Kidney glomerular epithelial cell (primary cell): ENCODE results near the gene DTL.

Source experiments
- DNase-seq: peaks from one replicate; lab custom pipeline; 2025; lab: John Stamatoyannopoulos, UW

DTL gene

DNA sequence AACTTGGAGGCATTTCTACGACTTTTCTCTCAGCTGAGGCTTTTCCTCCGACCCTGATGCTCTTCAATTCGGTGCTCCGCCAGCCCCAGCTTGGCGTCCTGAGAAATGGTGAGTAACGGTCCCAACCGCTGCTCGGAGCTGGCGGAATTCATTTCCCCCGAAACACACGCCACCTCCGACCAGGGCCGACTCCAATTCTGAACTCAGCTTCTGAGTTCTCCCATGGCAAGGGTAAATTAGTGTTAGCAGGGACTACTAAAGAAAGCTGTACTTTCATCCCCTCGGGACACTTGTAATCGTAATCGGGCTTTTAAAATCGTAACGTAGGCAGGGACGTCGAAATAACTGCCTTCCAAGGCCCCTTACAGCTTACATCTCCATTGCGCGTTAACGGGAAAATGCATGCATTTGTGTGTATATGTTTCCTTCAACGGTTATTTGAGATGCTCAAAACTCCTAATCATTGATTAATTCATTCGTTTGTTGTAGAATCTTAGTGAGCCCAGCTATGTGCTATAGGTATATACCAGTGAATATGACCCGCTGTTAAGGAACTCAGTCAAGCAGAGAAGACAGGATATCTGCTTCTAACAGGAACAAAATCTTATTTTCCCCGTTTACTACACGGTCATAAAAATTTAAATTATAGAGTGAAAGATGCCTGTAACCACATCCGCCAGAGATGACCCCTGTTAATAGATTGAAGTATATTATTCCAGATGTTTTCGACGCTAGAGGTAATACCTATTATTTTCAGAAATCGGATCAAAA lies 472 bp downstream of the DTL start:
- DNase-seq, result no peak

DNA sequence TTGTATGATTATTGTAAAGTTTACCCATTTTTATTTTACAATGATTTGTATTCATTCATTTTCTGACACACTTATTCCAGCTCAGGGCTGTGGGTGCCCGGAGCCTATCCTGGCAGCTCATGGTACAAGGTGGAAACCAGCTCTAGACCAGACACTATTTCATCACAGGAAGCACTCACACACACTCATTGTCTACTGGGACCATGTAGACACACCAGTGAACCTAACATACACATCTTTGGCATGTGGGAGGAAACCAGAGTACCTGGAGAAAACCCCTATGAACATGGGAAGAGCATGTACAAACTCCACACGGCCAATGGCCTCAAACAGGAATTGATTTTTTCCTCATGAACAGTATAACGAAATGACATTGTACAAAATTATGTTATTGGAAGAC lies 2.4 kb downstream of the DTL start:
- DNase-seq, result no peak

DNA sequence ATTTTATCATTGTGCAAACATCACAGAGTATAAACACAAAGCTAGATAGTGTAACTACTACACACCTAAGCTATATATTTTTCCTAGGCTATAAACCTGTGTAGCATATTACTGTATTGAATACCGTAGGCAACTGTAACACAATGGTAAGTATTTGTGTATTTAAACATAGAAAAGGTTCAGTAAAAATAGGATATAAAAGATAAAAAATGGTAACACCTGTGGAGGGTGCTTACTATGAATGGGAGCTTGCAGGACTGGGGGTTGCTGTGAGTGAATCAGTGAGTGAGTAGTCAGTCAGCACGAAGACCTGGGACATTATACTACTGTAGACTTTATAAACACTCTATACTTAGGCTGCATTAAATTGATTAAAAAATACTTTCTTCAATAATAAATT lies 4.1 kb downstream of the DTL start:
- DNase-seq, result no peak

DNA sequence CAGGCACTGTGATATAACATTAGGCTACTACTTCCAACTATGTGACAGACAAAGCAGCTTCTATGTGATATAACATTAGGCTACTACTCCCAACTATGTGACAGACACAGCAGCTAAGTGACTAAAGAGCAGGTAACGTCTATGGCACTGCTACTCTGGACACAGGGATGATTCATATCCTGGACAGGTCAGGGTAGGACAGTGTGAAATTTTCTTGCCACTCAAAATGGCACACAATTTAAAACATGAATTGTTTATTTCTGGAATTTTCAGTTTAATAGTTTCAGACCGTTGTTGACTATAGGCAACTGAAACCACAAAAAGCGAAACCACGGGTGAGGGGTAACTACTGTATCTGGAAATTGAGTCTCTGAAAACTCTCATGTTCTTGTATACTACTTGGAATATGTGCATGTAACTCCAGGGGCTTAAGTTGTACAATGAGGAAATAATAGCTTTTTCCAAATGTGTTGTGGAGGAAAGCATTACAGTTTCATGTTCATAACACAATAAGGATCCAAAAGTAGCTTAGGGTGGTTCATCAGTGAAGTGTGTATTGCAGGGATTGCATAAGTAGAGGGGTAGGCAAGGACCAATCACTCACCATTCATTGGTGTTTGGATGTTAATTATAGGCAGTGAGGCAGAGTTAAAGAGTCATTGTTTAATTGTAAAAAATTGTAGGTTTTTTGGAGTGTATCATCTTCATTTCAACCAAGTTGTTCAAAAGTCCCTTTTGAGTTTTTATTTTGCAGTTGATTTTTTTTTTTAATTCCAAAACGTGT lies 5.3 kb downstream of the DTL start:
- DNase-seq, result no peak

DNA sequence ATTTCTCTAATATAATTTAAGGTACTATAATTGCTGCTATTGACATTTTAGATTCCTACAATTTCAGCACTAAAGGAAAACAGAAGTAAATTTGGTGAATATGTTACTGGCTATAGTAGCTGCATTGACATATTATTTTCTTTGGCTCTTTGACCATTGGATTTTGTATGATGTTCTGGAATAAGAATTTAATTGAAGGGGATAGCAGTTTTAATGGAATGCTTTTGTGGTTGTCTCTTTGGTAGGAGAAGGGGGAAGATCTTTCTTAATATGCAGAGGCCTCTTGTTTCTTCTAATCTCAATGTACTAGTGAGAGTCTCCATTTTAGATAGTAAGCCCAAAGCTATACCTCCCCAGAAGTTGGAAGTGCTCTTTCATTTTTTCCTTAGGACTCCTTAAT lies 6.9 kb downstream of the DTL start:
- DNase-seq, result no peak

DNA sequence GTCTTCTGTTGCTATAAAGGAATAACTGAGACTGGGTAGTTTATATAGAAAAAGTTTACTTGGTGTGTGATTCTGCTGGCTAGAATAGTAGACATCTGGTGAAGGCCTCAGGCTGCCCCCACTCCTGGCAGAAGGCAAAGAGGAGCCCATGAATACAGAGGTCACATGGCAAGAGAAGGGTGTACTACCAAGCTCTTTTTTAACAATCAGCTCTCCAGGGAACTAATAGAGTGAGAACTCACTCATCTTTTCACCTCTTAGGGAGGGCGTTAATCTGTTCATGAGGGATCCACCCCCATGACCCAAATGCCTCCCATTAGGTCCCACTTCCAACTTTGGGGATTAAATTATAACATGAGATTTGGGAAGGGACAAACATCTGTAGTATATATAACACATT lies 9.3 kb downstream of the DTL start:
- DNase-seq, result no peak

DNA sequence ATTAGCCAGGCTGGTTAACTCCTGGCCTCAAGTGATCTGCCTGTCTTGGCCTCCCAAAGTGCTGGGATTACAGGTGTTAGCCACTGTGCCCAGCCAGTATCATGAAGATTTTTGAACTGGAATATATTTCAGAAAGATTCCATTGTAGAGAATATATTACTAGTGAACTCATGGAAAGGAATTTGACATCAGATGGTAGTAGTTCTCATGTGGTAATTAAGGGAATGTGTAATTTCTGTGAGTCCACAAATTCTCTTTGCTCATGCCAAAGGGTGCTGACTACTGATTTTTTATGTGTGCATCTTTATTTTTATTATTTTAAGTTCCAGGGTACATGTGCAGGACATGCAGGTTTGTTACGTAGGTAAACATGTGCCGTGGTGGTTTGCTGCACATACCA lies 10.4 kb downstream of the DTL start:
- no peak for DNase-seq

DNA sequence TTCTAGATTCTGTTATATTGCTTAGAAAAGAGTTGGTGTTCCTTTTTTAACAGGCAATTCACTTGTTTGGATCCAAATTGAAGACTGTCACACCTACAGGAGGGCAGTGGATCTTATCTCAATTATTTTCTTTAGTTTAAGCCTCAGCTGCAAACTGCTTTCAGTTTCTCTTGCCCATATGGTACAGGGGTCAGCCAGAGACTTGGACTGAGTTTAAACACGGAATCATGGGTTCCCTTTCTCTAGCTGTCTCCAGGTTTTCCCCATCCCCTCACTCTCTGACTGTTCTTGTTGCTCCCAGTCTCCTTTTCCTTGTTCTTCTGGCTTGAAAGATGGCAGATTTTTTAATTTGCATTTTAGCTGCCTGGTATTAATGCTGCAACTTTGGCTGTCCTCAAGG lies 18.4 kb downstream of the DTL start:
- no peak for DNase-seq

DNA sequence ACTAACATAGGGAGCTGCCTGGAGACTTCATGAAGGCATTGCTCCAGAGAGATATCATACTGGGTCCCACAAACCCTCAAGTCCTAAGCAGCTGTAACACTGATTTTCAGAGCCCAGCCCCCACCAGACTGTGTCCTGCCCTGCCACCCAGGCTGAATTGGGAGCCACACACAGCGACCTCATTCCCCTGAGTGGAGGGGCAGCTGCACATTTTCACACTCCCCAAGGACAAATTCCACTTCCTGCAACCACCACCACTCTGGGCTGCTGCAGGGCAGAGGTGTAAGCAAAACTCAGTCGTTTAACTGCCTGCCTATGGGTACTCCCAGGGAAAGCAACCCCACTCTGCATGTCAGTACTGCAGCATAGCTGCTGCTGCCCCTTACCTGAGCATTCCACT lies 19.8 kb downstream of the DTL start:
- DNase-seq, result no peak

DNA sequence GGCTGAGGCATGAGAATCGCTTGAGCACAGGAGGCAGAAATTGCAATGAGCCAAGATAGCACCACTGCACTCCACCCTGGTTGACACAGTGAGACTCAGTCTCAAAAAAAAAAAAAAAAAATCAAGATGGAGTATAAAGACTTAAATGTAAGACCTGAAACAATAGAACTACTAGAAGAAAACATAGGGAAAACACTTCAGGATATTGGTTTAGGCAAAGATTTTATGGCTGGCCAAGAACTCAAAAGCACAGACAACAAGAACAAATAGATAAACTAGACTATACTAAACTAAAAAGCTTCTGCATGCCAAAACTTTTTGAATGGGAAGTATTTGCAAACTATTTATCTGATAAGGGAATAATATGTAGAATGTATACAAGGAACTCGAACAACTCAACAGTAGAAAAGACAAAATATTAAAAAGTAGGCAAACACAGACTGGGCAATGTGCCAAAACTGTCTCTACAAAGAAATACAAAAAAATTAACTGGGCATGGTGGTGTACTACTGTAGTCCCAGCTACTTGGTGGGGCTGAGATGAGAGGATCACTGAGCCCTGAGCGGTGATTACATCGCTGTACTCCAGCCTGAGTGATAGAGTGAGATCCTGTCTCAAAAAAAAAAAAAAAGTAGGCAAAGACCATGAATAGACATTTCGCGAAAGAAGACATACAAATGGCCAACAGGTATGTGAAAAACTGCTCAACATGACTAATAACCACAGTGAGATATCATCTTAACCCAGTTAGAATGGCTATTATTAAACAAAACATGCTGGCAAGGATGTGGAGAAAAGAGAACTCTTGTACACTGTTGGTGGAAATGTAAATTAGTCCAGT lies 25.3 kb downstream of the DTL start:
- DNase-seq, result no peak

DNA sequence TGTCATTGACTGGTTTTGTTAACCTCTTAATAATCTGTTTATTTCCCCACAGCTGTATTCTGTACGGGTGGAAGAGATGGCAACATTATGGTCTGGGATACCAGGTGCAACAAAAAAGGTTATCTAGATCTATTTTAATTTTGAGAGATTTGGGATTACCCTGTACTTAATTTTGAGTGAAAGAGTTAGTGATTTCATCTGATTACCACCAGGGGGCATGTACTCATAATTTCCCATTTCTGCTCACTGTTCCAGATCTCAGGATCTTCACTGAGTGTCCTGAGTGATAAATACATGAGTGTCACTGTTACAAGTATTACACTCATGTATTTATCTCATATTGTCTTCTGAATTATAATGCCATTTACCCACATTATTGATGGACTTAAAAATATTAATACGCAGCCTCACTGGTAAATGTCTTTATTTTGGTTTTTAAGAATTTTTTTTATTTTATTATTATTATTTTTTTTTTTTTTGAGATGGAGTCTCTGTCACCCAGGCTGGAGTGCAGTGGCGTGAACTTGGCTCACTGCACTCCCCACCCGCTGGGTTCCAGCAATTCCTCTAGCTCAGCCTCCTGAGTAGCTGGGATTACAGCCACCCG lies 27.4 kb downstream of the DTL start:
- peak; percentile 32 for DNase-seq

DNA sequence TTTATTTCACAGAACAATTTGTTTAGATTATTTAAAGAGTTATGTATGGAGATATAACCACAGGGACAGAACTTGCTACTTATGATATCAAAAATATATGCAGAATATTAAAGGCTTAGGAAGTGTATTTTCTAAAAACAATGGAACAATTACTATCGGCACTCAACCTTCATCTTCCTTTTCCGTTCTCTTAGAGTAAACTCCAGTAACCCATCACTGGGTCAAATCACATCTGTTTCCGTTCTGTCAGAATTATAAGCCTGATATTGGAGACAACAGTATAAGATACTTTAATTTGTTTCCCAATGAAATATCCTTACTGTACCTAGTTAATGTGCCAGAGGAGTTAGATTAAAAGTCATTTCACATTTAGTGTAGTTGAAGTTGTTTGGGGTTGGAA lies 32.2 kb downstream of the DTL start:
- DNase-seq, result no peak

DNA sequence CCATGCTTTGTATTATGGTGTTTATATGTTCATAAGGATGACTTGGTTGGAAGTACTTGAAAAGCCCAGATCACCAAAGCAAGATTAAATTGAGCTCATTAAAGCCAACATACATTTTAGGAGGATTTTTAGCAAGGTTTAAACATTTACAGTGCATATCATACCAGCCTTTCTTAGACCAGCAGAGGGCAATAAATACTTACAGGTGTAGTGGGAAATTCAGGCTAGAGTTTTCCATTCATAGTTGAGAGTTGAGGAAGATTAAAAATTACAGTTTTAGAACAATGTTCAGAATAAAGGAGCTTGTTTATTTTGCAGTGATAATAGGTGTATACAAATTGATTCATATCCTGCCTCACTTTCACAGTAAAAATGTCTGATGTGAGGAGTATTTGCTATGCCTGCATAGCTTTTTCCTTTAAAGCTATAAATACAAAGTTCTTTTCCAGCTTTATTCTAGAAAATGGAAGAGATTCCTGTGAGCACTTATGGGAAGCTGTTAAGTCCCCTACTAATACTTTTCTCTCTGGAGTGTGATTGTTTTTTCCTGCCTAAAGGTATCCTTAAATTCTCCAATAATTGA lies 35.3 kb downstream of the DTL start:
- peak; percentile 46 for DNase-seq

DNA sequence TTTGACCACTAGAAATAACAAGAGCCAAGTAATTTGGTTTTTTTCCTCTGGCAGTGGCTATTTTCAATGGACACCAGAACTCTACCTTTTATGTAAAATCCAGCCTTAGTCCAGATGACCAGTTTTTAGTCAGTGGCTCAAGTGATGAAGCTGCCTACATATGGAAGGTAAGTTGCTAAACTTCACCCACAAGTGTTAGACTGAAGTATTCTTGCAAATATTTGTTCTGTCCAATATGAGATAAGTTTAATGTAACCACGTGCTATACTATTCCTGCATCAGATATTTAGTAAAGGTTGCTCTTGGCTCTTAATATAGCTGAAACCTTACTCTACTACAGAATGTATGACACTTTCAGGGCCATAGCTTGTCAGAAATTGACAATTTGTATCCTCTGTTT lies 36.5 kb downstream of the DTL start:
- DNase-seq, result no peak

DNA sequence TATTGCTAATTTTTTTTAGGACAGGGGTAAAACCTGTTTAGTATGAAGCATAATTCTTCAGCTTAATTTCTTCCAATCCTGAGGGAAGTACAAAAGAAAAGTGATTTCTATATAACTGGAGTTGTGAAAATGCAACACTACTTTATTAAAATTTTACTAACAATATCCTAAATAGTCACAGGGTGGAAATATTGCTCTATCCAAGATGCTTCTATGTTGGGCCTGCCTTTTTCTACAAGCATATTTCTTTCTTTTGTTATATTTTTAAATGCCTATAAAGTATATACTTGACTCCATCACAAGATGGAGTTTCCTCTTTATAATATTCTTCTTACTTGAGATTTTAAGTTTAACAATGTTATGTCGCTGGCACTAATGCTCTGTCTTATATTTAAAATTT lies 37.9 kb downstream of the DTL start:
- DNase-seq, result no peak

DNA sequence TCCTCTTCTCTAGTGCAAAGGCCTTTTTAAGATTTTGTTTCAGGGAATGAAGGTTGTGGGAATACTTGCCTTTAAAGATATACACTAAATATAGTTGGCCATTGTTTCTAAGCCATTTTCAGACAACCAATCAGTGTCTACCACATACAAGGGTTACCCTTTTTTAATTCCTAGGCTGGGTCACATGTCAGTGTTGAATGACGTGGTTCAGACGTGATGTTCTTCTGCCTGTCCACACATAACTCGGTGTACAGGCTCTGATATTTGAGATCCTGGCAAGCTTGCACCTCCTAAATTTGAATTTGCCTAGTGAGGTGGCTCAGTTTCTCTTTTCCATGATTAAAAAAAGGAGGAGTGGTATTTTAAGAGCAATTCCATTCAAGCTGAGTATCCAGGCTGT lies 38.8 kb downstream of the DTL start:
- DNase-seq, result no peak

DNA sequence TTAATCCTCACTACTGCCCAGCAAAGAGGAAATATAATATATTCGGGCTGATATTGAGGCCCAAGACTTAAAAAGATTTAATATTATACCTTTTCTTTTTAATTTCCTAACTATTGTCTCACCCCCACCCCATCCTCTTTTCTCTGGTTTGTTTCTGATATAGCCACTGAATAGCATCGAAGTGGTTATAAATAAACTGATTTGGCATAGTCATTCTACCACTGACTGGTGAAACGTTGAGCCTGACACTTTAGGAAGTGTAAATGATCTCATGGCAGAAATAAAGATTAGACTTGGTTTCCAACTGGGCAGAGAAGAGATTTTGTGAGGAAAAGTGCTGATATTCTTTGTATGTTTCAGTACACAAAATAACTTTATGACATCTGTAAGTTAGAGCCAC lies 39.3 kb downstream of the DTL start:
- no peak for DNase-seq

DNA sequence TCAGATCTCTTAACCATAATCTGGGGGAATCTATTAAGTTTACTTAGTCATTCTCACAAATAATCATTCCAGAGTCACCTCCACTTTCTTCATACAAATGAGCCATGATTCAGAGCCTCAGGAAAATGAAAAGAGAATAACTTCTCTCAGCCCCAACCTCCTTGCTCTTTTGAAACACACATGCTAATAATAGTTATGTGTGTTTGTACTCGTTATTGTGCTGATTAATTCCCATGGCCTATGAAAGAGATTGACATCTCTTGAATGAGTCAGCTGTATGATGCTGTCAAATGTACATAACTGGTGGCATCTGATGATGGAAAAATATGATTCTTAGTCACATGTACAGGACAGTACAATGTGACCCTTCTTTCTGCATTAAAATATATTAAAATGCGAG lies 41.5 kb downstream of the DTL start:
- DNase-seq, result no peak

DNA sequence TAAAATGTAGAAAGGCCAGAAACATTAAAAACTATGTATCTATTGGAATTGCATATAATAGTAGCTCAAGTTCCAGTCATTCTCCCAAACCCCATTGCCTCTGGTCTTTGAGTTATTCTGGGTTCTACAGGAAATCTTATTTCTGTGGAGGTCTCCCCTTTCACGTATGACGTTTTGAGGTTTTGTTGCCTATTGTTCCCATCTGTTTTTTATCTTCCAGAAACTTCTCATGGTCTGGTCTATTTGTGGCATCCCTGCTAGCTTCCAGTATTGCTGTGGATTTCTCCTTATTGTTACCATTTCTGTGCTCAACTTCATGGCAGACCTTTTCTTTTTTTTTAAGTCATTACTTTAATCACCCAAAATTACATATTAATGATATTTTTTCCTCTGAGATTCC lies 43.3 kb downstream of the DTL start:
- no peak for DNase-seq

DNA sequence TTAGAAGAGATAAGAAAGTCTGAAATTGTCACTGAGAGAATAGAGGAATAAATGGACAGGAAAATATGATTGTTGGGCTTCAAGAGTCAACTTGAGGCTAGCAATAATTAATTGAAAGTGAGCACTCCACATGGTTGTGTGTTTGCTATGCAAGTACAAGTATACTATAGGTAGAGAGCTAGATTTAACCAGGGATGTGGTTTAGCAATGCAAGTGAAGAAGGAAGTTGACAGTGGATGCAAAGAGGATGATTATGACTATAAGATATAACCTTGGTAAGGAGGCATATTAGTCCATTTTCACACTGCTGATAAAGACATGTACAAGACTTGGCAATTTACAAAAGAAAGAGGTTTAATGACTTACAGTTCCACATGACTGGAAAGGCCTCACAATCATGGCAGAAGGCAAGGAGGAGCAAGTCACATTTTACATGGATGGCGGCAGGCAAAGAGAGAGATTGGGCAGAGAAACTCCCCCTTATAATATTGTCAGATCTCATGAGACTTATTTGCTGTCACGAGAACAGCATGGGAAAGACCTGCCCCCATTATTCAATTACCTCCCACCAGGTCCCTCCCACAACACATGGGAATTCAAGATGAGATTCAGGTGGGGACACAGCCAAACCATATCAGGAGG lies 47.3 kb downstream of the DTL start:
- no peak for DNase-seq

DNA sequence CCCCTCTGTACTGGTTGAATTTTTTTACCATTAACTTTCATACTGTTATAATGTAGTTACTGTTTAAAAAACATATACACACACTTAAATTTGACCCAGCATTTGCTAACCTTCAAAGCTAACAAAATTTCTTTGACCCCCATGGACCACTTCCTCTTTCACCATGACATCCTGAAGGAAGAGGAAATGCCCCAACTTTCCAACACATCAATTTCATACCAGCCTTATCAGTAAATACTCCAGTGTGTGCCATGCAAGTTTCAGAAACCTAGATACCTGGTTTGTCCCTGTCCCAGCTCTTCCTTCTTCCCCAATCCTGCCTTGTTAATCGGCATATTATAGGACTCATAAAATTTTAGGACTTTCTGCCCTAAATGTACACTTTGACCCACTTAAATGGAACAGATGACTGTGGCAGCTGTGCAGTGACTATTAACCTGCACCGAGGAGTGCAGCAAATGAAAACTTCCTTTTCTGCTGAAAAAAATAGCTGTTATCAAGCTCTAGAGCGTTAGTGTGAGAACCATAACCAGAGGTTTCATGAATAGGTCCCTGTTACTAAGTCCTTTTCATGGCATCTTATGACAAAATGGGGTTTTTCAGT lies 54.1 kb downstream of the DTL start:
- DNase-seq, result no peak
